ENCODE results near the gene GRM5.
"Not testable (repeated sequence)": the region's sequence is repeated elsewhere in the genome, so short reads cannot be mapped to it uniquely, and the experiment has no call there.

GRM5 gene

DNA sequence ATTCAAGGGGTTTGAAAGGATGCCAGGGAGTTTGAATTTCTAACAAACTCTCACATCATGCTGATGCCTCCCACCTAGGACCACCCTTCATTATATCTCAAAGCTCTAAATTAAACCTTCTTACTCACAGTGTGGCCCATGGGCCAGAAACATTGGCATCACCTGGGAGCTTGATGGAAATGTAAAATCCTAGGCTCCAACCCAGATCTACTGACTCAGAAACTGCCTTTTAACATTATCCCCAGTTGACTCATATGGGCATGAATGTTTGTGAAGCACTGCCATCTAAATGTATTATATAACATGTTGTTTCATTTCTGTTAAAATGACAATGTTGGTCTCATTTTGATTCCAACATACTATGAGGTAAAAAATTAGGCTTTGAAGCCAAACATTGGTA lies 90.3 kb downstream of the GRM5 start:
- DNase-seq (ENCODE audit: low read depth, low spot score), result peak; percentile 18

DNA sequence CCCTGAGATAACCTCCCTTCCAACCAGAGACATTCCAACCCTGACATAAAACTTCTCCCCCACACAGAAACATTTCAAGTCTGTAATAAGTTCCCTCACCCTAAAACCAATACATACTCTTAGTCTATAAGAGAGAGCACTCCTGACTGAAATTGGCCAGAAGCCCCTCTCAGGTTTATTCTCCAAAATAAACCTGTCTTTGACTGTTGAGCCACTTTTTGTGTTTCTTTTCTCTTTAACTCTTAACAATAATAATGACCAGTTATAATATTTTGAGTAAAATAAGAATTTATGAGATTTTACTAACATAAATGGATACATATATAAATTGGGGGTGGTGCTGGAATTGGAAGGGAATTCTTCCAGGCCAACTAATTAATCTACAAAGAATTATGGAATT lies 93.6 kb downstream of the GRM5 start:
- DNase-seq (ENCODE audit: low read depth, low spot score), result no peak

DNA sequence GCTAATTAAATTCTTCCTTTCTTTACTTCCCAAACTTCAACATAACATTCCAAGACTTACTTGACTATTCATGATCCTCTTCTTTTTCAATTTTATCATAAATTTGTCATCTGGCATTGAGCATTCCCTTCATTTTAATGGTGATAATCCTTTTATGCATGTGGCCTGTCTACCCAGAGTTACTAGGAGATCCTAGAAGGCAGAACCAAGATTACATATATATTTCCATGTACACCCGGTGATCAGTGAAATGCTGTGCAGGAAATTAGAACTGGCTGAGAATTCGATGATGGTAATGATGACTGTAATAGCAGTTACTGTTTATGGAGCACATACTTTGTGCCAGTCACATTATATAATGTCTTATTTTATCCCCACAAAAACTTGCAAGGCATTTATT lies 104.2 kb downstream of the GRM5 start:
- not testable (repeated sequence) for DNase-seq (ENCODE audit: low read depth, low spot score)

DNA sequence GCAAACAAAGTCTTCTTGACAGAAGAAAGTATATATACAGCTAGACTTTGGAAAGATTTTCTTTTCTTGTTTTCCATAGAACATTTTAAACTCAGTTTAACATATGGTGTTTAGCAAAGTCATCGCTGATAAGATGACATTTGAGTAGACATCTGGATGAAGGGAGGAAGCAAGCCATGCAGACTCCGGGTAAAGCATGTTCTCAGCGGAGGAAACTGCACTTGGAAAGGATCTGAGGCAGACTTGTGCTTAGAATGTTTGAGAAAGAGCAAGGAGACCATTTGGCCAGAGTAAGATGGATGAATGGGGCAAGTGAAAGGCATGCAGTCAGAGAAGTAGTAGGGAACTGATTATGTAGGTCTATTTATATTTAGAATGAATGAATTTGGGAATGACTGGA lies 105.9 kb downstream of the GRM5 start:
- DNase-seq (ENCODE audit: low read depth, low spot score), result not testable (repeated sequence)

DNA sequence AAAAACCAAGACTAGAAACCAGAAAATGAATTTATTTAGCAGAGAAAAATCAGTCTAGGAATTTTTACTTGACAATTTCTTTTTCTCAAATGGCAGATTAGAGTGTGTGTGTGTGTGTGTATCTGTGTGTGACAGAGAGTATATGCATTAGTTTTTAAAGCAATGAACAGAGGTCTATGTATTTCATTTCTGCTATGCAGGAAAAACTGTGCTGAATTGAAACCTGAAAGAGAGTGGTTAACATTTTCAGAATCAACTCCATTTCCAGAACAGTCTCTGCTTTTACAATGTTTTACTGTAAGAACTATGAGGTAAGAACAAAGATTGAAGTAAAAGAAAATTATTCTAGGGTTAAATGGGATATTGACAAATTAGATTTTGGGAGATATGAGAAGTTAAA lies 114.8 kb downstream of the GRM5 start:
- no peak for DNase-seq (ENCODE audit: low read depth, low spot score)

DNA sequence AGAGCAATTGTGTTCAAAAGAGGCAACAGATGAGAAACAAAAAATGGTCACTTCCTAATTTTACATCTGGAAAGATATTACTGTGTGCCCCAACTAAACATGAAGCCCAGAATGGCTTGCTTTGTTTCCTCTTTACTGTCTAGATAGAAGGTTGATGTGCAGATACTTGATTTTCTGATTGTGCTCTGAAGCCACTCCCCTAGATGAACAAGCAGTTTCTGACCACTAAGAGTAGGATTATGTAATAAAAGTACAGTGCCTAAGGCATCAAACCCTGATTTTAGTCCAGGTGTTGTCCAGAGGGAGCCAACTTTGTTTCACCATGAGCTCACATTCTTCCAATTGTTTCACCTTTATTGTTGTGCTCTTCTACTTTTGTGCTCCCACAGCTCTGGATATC lies 116.9 kb downstream of the GRM5 start:
- not testable (repeated sequence) for DNase-seq (ENCODE audit: low read depth, low spot score)

DNA sequence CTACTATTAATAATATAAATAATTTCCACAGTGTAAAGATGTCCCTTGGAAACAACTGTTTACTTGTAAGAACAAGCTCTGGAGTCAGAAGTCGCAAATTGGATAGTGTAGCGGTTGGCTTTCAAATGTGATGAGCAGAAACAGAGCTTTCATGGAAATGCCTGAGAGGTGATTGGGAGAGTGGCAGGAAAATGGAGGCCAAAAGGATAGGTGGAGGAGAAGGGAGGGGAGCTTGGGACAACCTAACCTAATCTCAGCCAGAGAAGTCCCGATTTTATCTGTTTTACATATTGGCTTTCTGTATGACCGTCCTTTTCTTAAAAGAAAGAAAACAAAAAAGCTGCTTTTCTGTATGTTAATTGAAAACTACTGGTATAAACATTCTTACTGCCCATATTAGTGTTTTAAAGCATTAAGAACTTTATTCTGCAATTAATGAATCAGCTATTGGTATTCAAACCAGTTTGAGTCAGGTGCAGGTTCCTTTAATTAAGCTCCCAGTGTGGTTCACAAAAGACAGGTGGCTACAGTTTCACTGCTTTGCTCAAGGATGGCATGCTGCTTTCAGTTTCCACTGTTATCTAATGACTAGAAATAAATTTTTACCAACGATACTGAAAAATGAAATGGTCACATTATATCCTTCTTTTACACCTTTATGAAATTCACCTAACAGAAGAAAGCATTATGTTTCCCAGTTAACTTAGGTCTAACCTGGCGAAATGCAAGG lies 117.8 kb downstream of the GRM5 start:
- not testable (repeated sequence) for DNase-seq (ENCODE audit: low read depth, low spot score)

DNA sequence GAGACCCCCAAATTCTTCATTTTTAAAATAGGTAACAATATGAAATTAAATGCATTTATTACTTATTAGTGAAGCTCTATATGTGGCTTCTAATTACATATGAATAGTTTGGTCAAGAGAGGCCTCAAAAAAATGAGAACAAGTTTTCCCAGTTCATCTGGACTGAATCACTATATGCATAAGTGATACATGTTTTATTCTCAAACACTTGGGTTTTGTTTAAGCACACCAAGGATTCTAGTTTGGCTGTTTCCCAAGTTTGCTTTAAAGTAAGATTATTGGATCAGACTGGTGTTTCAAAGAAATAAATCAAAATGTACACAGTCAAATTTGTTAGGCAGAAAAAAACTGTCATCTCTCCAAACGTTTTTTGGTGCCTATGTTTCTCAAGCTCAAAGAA lies 136.1 kb downstream of the GRM5 start:
- not testable (repeated sequence) for DNase-seq (ENCODE audit: low read depth, low spot score)

DNA sequence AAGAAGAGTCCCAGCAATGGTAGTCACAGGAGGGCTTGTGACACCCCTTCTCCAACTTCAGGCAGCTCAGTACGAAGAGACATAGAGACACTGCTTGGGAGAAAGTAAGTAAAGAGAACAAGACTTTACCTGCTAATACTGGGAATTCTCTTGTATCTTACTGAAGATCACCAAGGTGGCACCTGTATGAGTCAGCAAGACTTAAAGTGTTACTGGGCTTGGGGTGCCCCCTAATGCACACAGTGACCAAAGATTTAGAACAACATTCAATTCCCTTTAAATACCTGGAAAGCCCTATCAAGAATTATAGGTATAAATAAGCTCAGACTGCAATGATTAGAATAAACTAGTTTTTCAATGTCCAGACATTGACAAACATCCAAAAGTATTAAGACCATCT lies 148.7 kb downstream of the GRM5 start:
- DNase-seq (ENCODE audit: low read depth, low spot score), result not testable (repeated sequence)

DNA sequence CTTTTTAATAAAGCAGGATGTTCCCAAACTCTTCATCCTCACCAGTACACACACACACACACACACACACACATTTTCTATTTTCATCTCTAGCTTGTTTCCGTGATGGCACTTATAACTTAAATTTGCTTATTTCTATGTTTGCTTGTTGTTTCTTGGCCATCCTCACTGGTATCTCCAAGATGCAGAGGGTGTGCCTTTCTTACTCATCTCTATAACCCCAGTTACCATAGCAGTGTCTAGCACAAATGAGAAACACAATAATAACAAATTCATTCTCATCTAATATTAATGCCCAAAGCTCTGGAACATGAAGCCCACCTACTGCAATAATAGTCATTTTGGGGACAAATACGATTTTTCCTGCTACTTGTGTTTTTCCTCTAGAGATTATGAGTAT lies 156.3 kb downstream of the GRM5 start:
- DNase-seq (ENCODE audit: low read depth, low spot score), result no peak

DNA sequence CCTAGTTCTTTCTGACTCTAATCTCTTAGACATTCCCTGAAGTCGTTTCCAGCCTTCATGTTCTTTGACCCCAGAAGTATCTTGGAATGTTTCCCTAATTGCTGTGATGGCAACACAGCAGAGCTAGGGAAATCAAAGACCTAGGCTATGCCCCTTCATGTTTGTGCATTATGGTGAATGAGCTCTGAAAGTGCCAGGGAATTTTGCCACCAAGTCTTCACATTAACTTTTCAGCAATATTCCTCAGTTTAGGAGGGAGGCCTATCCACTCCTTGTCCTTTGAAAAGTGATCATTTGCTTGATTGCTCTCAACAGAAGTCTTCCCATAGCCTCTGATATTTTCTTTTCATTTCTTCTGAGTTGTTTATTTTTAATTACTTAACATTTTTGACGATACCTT lies 164.3 kb downstream of the GRM5 start:
- DNase-seq (ENCODE audit: low read depth, low spot score), result not testable (repeated sequence)

DNA sequence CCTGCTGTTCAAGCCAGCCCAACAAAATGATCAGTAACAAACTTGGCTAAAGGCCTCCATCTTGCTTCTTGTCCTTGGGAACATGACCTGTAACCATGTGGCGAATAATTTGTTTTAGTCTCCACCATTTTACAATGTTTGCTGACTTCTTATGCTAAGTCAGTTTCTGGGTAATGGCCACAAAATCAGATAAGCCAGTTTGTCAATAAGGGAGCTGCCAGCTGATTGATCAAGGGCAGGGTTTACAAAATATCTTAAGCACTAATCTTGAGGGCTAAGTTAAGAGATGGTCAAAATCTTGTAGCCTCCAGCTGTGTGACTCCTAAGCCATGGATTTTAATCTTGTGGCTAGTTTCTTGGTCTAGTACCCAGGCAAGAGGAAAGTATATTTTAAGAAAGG lies 176.9 kb downstream of the GRM5 start:
- not testable (repeated sequence) for DNase-seq (ENCODE audit: low read depth, low spot score)

DNA sequence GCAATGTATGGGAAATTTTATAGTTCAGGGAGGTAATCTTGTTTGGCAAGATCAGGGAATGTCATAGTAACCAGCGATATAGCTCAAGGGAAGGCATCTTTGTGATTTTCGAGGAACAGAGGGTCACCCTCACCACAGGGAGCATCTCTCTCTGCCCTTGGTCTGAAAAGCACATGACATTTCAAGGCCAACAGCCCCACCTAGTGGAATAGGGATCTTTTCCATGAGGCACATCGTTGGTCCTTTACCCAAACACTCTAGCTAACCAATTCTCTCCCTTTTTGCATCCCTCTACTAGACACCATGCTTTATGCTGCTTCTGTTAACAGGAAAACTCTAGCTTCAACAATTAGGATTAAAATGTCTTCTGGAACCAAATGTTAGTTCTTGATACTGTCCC lies 179.0 kb downstream of the GRM5 start:
- no peak for DNase-seq (ENCODE audit: low read depth, low spot score)

DNA sequence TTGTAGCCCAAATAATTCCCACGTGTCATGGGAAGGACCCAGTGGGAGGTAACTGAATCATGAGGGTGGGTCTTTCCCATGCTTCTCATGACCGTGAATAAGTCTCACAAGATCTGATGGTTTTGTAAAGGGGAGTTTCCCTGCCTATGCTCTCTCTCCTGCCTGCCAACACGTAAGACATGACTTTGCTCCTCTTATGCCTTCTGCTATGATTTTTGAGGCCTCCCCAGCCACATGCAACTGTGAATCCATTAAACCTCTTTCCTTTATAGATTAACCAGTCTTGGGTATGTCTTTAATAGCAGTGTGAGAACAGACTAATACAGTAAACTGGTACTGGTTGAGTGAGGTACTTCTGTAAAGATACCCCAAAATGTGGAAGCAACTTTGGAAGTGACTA lies 183.0 kb downstream of the GRM5 start:
- not testable (repeated sequence) for DNase-seq (ENCODE audit: low read depth, low spot score)

DNA sequence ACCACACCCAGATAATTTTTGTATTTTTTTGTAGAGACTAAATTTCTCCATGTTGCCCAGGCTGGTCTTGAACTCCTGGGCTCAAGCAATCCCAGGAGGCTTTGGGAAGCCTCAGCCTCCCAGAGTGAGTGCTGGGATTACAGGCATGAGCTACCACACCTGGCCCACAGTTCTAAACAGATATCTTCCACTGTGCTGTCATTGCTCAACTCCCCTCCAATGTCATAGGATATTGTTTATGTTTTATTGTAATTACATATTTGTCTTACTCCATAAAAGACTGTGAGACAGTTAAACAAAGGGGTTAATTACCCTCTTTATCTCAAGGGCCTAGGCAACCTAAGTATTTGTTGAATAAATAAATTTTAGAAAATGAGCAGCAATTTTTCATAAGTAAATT lies 204.2 kb downstream of the GRM5 start:
- no peak for DNase-seq (ENCODE audit: low read depth, low spot score)

DNA sequence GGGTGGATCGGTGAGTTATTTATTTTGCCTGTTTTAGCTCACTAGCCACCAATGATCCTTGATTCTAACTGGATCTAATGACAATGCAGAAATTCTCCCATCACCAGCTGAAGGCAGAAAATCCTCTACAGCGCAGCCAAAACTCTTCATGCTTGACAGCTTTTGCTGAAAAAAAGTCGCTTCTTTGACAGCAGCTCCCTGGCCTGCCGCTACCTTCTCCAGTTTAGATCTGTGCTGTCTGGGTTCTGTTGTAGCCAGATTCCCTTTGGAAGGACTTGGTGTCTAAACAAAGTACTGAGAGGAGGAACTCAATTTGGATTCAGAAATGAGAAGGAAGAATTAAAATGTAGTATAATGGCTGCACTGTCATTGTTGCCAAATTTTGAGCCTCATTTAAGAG lies 205.4 kb downstream of the GRM5 start:
- DNase-seq (ENCODE audit: low read depth, low spot score), result peak; percentile 3

DNA sequence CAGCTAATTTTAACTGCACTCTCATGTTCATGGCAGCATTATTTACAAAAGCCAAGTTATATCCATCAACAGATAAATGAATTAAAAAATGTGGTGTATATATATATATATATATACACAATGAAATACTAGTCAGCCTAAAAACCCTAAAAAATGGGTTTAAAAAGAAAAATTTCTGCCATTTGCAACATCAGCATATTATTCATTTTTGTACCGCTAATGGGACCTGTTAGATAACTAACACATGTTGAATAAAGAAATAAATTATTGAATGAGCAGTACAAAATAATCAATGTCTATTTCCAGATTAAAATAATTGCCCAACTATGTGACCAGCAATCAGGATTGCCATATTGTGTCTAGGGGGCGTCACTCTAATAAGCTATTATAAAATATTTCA lies 211.8 kb downstream of the GRM5 start:
- not testable (repeated sequence) for DNase-seq (ENCODE audit: low read depth, low spot score)

DNA sequence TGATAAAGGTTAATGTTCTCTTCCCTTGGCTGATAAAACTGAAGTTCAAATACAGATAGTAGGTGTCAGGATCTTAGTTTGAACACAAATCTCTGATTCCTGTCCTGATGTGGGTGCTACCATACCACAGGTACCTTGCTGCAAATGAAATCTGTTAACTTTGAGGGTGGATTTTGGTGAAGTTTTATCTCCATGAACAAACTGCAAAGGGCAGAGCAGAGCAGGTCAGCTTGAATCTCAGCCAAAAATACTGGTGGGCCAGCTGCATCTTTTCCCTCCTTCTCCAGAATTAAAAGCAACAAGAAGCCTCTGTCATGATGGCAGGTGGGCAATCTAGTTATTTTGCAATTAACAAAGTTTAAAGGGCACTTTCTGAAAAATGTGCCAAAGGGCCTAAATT lies 214.2 kb downstream of the GRM5 start:
- not testable (repeated sequence) for DNase-seq (ENCODE audit: low read depth, low spot score)

DNA sequence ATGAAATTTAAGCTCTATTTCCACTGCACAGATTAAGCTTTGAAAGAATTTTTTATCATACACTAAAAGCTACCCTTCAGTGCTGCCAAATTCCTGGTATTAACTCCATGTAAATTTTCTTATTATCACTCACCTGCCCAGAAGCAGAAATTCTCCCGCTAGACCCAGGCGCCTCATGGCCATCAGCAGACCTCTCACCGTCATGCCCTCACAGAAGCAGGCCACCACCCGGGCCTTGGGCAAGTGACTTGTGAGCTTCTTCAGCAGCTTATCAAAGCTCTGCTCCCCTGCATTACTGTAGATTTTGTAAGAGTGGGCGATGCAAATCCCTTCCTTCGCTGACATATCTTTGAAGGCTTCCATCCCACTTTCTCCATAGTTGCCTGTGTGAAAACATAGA lies 216.0 kb downstream of the GRM5 start:
- DNase-seq (ENCODE audit: low read depth, low spot score), result not testable (repeated sequence)

DNA sequence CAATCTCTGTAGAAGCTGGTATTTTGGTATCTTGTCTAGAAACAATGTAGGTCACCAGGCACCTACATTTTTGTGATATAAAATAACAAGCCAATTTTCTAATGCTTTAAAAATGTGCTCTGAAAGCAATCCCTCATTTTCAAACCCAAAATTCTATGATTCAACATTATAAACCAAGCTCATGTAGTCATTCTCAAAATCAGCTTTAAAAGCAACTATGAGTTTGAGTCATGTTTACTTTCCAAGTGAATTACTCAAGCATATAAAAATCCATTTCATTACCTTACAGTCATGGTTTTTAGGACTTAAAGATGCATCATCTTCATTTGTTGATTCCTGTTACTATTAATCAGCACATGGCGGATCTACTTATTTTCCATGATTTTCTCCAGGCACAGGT lies 216.4 kb downstream of the GRM5 start:
- peak; percentile 14 for DNase-seq (ENCODE audit: low read depth, low spot score)

DNA sequence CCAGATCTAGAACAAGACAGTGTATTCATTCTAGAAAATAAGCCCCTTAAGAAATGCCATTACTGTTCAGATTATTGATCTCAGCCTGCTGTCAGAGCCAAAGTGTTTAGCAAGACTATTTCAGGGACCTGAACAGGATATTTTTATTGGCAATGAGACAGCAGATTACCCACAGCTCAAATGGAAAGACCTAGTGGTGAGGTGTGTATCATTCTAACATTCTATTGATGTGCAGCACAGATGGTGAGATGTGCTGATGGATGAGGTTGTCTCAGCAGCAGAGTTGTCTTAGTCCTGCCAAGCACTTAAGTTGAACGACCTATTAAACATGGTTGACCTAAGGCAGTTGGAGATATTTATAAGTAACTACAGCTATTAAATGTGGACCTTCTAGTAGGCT lies 219.5 kb downstream of the GRM5 start:
- DNase-seq (ENCODE audit: low read depth, low spot score), result not testable (repeated sequence)

DNA sequence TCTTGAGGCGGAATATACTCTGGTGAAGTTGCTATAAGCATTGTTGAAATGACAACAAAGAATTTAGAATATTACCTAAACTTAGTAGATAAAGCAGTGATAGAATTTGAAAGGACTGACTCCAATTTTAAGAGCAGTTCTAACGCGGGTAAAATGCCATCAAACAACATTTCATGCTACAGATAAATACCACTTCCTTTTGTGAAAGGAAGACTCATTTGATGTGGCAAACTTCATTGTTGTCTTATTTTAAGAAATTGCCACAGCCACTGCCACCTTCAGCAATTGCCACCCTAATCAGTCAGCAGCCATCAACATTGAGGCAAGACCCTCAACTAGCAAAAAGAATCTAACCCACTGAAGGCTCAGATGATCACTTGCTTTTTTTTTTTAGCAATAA lies 220.8 kb downstream of the GRM5 start:
- DNase-seq (ENCODE audit: low read depth, low spot score), result not testable (repeated sequence)

DNA sequence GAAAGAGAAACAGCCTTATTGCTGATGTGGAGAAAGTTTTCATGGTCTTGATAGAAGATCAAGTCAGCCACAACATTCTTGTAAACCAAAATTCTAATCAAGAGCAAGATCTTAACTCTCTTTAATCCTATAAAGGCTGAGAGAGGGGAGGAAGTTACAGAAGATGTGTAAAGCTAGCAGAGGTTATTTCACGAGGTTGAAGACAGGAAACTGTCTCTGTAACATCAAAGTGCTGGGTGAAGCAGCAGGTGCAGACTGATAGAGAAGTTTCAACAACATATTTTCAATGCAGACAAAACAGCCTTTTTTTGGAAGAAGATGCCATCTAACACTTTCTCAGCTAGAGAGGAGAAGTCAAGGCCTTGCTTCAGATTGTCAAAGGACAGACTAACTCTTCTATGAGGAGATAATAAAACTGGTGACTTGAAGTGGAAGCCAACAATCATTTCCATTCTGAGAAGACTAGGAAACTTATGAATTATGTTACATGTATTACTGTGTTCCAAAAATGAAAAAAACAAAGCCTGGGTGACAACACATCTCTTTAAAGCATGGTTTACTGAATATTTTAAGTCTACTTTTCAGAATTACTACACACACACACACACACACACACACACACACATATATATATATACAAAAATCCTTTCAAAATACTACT lies 221.9 kb downstream of the GRM5 start:
- DNase-seq (ENCODE audit: low read depth, low spot score), result not testable (repeated sequence)
